Measurements from ENCODE around the gene AHDC1. TPM values are rescaled to one million over a fixed set of nuclear protein-coding genes. Genes with fewer than 3 reads are reported as not detected.

Gene AHDC1
- total and polyA plus RNA-seq, 9 of the 15 experiments (the other 6 are each of a cell fraction or from before 2014, with no cell fraction given), result 0.21 to 36.4 (median 4.7) TPM

DNA sequence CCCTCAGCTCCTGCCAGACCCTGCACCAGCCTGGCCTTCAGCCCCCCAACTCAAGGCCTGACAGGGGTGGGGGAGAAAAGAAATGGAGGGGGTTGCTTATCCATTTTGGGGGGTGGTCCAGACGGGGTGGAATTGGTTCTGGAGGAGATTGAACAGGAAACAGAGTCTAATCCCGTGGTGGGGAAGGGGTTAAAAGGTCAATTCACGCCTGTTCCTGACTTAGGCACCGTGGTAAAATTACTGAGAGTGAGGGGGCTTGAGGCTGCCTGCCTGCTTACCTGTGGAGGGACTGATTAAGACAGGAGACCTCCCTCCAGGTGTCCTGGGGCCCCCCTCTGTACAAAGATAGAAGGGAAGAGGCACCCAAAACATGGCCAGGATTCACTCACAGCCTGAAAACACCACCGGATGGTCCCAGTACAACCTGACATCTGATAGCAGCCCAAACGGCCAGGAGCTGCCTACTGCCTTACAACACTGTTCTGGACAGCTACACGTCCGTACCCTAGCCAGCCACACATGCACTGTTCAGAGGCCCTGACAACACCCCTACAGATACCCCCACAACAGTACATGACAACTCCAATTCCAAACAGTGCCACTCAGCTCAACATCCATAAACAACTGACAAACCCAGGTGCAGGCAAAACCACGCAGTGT, 31.8 kb downstream of the AHDC1 start (continued):
- TF ChIP-seq NFE2 (IDR thresholded peaks at IDR 0.05; ENCODE audit: low read depth), result no peak
- TF ChIP-seq CXXC5 (CRISPR knock-in tag; IDR thresholded peaks at IDR 0.05), result peak; percentile 49; the same call in 1 of the 2 replicates
- 0 out of 2 replicates have a peak, but pooled peaks have one; percentile 32 for TF ChIP-seq CBFA2T3 (IDR thresholded peaks at IDR 0.05)
- TF ChIP-seq, protein P1, sequence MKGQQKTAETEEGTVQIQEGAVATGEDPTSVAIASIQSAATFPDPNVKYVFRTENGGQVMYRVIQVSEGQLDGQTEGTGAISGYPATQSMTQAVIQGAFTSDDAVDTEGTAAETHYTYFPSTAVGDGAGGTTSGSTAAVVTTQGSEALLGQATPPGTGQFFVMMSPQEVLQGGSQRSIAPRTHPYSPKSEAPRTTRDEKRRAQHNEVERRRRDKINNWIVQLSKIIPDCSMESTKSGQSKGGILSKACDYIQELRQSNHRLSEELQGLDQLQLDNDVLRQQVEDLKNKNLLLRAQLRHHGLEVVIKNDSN (CRISPR knock-in tag; IDR thresholded peaks at IDR 0.05), result peak; percentile 36; the same call in 1 of the 2 replicates
- no peak for TF ChIP-seq NR2F6 (CRISPR knock-in tag; IDR thresholded peaks at IDR 0.05)
- TF ChIP-seq SREBF2 (CRISPR knock-in tag; IDR thresholded peaks at IDR 0.05), result no peak
- no peak for TF ChIP-seq NEUROD1 (IDR thresholded peaks at IDR 0.05; ENCODE audit: borderline replicate concordance, low read depth, low read length, partially characterized antibody)
- TF ChIP-seq ARNT (IDR thresholded peaks at IDR 0.05), result no peak; a peak in 1 of 4 replicates
- TF ChIP-seq, protein P2, sequence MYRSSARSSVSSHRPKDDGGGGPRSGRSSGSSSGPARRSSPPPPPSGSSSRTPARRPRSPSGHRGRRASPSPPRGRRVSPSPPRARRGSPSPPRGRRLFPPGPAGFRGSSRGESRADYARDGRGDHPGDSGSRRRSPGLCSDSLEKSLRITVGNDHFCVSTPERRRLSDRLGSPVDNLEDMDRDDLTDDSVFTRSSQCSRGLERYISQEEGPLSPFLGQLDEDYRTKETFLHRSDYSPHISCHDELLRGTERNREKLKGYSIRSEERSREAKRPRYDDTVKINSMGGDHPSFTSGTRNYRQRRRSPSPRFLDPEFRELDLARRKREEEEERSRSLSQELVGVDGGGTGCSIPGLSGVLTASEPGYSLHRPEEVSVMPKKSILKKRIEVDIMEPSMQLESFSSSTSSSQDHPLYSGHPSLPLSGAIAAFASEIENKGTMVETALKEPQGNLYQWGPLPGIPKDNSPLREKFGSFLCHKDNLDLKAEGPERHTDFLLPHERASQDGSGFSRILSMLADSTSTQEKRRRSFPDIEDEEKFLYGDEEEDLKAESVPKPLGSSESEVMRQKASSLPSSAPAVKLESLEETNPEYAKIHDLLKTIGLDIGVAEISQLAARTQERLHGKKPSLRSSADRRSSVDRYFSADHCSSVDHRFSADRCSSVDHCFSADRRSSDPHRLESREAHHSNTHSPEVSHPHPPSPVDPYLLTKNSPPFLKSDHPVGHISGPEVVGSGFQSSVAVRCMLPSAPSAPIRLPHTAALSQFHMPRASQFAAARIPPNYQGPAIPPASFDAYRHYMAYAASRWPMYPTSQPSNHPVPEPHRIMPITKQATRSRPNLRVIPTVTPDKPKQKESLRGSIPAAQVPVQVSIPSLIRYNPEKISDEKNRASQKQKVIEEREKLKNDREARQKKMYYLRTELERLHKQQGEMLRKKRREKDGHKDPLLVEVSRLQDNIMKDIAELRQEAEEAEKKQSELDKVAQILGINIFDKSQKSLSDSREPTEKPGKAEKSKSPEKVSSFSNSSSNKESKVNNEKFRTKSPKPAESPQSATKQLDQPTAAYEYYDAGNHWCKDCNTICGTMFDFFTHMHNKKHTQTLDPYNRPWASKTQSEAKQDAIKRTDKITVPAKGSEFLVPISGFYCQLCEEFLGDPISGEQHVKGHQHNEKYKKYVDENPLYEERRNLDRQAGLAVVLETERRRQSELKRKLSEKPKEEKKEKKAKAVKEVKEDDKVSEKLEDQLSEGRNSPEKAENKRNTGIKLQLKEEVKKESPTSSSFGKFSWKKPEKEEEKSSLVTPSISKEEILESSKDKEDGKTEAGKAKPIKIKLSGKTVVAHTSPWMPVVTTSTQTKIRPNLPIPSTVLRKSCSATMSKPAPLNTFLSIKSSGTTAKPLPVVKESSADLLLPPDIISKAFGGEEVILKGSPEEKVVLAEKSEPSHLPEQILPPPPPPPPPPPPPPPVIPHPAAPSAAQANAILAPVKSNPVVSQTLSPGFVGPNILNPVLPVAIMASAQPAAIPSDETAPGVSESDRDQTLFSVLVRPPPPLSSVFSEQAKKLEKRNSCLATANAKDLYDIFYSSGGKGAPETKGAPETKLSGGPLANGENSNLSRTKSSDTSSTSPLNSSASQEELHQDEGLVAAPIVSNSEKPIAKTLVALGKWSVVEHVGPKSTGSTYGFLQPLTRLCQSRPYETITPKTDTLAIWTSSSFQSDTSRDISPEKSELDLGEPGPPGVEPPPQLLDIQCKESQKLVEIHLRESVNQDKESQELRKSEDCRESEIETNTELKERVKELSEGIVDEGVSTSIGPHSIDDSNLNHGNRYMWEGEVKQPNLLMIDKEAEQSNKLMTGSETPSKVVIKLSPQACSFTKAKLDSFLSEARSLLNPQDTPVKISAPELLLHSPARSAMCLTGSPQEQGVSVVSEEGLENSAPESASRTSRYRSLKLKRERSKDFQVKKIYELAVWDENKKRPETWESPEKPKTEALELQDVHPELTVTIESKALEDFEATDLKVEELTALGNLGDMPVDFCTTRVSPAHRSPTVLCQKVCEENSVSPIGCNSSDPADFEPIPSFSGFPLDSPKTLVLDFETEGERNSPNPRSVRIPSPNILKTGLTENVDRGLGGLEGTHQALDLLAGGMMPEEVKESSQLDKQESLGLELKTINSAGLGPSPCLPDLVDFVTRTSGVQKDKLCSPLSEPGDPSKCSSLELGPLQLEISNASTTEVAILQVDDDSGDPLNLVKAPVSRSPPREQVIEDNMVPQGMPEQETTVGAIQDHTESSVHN (IDR thresholded peaks at IDR 0.05; ENCODE audit: borderline replicate concordance in 1 of 2, low read depth in 1 of 2), result no peak
- no peak for TF ChIP-seq NR1H2 (CRISPR knock-in tag; IDR thresholded peaks at IDR 0.05)
- 0 out of 4 replicates have a peak, but pooled peaks of 1 of the 2 experiments have one; percentile 13 for TF ChIP-seq KDM1A (IDR thresholded peaks at IDR 0.05)
- TF ChIP-seq ZFX (CRISPR knock-in tag; IDR thresholded peaks at IDR 0.05), result peak; percentile 3; the same call in 1 of the 2 replicates
- 0 out of 2 replicates have a peak, but pooled peaks have one; percentile 8 for TF ChIP-seq ZNF263 (CRISPR knock-in tag; IDR thresholded peaks at IDR 0.05; ENCODE audit: borderline replicate concordance)
- peak; percentile 36; the same call in 1 of the 2 replicates for TF ChIP-seq DPF2 (IDR thresholded peaks at IDR 0.05)
- no peak for TF ChIP-seq XRCC4 (IDR thresholded peaks at IDR 0.05; ENCODE audit: extremely low read depth, insufficient read depth, insufficient read length)
- no peak for TF ChIP-seq RBFOX2 (IDR thresholded peaks at IDR 0.05; ENCODE audit: low read depth, low read length)
- TF ChIP-seq, protein P3, sequence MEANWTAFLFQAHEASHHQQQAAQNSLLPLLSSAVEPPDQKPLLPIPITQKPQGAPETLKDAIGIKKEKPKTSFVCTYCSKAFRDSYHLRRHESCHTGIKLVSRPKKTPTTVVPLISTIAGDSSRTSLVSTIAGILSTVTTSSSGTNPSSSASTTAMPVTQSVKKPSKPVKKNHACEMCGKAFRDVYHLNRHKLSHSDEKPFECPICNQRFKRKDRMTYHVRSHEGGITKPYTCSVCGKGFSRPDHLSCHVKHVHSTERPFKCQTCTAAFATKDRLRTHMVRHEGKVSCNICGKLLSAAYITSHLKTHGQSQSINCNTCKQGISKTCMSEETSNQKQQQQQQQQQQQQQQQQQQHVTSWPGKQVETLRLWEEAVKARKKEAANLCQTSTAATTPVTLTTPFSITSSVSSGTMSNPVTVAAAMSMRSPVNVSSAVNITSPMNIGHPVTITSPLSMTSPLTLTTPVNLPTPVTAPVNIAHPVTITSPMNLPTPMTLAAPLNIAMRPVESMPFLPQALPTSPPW (CRISPR knock-in tag; IDR thresholded peaks at IDR 0.05), result peak; percentile 38; the same call in 1 of the 2 replicates
- TF ChIP-seq SRSF7 (optimal IDR thresholded peaks at IDR 0.05; ENCODE audit: low read depth, low read length), result no peak
- TF ChIP-seq ELF4 (CRISPR knock-in tag; IDR thresholded peaks at IDR 0.05), result no peak

Measured in K562 (cell line).